Peyer's patch (tissue), 4 donors: ENCODE results near the gene PLA2G6.
"Not testable (repeated sequence)": the region's sequence is repeated elsewhere in the genome, so short reads cannot be mapped to it uniquely, and the experiment has no call there.

Experiments
- POLR2A ChIP-seq, 2 donors: fragments of 450-650 bp; IDR thresholded peaks; one replicate each; pipeline ENCODE4 v1.5.1; 2017; ENCODE audit warnings: antibody characterized with exemption in 2 of 2, mild to moderate bottlenecking in 2 of 2, moderate library complexity in 2 of 2
- TF ChIP-seq, protein P1 (sequence below), 6 experiments: fragments of 450-650 bp in 4 of 6; fragments of 200-600 bp in 2 of 6; sonication (generic) in 1 of 6; IDR thresholded peaks; one replicate each; pipeline ENCODE4 v1.5.1; 2017 to 2019; ENCODE audit warnings: antibody characterized with exemption in 6 of 6, mild to moderate bottlenecking in 3 of 6, moderate library complexity in 1 of 6

- TF ChIP-seq, protein P1, sequence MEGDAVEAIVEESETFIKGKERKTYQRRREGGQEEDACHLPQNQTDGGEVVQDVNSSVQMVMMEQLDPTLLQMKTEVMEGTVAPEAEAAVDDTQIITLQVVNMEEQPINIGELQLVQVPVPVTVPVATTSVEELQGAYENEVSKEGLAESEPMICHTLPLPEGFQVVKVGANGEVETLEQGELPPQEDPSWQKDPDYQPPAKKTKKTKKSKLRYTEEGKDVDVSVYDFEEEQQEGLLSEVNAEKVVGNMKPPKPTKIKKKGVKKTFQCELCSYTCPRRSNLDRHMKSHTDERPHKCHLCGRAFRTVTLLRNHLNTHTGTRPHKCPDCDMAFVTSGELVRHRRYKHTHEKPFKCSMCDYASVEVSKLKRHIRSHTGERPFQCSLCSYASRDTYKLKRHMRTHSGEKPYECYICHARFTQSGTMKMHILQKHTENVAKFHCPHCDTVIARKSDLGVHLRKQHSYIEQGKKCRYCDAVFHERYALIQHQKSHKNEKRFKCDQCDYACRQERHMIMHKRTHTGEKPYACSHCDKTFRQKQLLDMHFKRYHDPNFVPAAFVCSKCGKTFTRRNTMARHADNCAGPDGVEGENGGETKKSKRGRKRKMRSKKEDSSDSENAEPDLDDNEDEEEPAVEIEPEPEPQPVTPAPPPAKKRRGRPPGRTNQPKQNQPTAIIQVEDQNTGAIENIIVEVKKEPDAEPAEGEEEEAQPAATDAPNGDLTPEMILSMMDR (IDR thresholded peaks at IDR 0.05): not testable (repeated sequence)
- TF ChIP-seq POLR2A (IDR thresholded peaks at IDR 0.05): not testable (repeated sequence)
Measured at GRCh38 chr22:38118747-38119146, 62.9 kb downstream of the PLA2G6 start.
